Tibial artery (tissue), 4 donors: ENCODE results near the gene CENATAC.
A peak's percentile ranks its signal among the peaks of the same experiment; 100 is the strongest.
"Not testable (repeated sequence)": the region's sequence is repeated elsewhere in the genome, so short reads cannot be mapped to it uniquely, and the experiment has no call there.

Experiments
- DNase-seq, 2 donors: peaks; one replicate each; pipeline ENCODE4 v3.0.0-alpha.2; 2019
- H3K27ac ChIP-seq, 2 donors: fragments of 200-600 bp; sonication (generic) in 1 of 2; 1 replicate in 1 of 2; 2 replicates in 1 of 2; pipeline ENCODE4 v1.5.1; 2018 to 2019; ENCODE audit warnings: mild to moderate bottlenecking in 1 of 2
- H3K27me3 ChIP-seq, 2 donors: fragments of 200-600 bp; sonication (generic) in 1 of 2; one replicate each; pipeline versions ENCODE4 v1.5.1 to v1.6.0; 2016 to 2019
- H3K36me3 ChIP-seq, 3 donors: fragments of 200-600 bp; sonication (generic) in 2 of 3; one replicate each; pipeline ENCODE4 v1.5.1; 2016 to 2019; ENCODE audit warnings: mild to moderate bottlenecking in 2 of 3
- H3K4me1 ChIP-seq, 4 donors: fragments of 200-600 bp; sonication (generic) in 2 of 4; 1 replicate in 3 of 4; 2 replicates in 1 of 4; pipeline ENCODE4 v1.5.1; 2016 to 2019
- H3K4me3 ChIP-seq, 2 donors: fragments of 200-600 bp; sonication (generic) in 1 of 2; 1 replicate in 1 of 2; 2 replicates in 1 of 2; pipeline ENCODE4 v1.5.1; 2018 to 2019; ENCODE audit warnings: mild to moderate bottlenecking in 2 of 2
- H3K9me3 ChIP-seq, 3 donors: fragments of 200-600 bp; sonication (generic) in 1 of 3; one replicate each; pipeline ENCODE4 v1.5.1; 2016 to 2019
- CTCF ChIP-seq, 2 experiments: fragments of 200-600 bp in 1 of 2; fragments of 450-650 bp in 1 of 2; IDR thresholded peaks; one replicate each; pipeline ENCODE4 v1.5.1; 2017 to 2019; ENCODE audit warnings: antibody characterized with exemption in 2 of 2, mild to moderate bottlenecking in 1 of 2, moderate library complexity in 1 of 2
- intact Hi-C: fragments of 100-400 bp; cut with DNase I; formaldehyde crosslinking; loops from one replicate; pipeline ENCODE4 v1.15.0; 2023; ENCODE audit warnings: low total_unique reads

Gene CENATAC

DNA sequence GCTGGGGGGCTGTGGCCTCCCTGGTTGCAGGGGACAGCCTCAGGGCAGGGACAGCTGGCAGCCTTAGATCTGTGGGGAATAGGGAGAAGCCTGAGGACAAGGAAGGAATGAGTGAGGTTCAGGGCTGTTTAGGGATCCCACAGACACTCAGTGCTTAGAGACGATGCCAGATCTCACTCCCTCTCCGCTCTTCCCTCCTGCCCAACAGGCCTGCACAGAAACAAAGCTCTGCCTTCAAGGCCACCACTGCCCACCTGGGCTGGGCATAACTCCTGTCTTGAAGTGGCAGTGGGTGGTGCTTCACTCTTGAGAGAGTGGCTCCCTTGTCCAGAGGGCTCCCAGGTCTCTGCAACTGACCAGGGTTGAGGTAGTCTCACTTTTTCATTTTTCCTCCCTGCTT lies 13.1 kb upstream of the CENATAC start:
- no peaks in the 10 kb centered on the region for H3K9me3 ChIP-seq
- H3K27me3 ChIP-seq = peaks cover 0 to 9% of the 10 kb centered on the region in 2 donors
- DNase-seq = no peak
- H3K4me1 ChIP-seq = peaks cover 0 to 7% (median 2%) of the 10 kb centered on the region in 4 donors
- no peak overlapping the region for H3K4me3 ChIP-seq
- H3K36me3 ChIP-seq = no peaks in the 10 kb centered on the region
- no peak overlapping the region for H3K27ac ChIP-seq
- no peak for TF ChIP-seq CTCF (IDR thresholded peaks at IDR 0.05)
- intact Hi-C loops = no loop called here

GRCh38 chr11:118988280-118988679 lies 9.7 kb upstream of the CENATAC start:
- no peak for TF ChIP-seq CTCF (IDR thresholded peaks at IDR 0.05)
- Histone ChIP-seq H3K36me3 (no peaks in the 10 kb centered on the region), H3K4me3 (no peak overlapping the region), H3K4me1 (no peaks in the 10 kb centered on the region), H3K9me3 (no peaks in the 10 kb centered on the region), H3K27ac (no peak overlapping the region), H3K27me3 (peaks cover 0 to 9% of the 10 kb centered on the region in 2 donors)
- no peak for DNase-seq
- intact Hi-C loops = no loop called here

DNA sequence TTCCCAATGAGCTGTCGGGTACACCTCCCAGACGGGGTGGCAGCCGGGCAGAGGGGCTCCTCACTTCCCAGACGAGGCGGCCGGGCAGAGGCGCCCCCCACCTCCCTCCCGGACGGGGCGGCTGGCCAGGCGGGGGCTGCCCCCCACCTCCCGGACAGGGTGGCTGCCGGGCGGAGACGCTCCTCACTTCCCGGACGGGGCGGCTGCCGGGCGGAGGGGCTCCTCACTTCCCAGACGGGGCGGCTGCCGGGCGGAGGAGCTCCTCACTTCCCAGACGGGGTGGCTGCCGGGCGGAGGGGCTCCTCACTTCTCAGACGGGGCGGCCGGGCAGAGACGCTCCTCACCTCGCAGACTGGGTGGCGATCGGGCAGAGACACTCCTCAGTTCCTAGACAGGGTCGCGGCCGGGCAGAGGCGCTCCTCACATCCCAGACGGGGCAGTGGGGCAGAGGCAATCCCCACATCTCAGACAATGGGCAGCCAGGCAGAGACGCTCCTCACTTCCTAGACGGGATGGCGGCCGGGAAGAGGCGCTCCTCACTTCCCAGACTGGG lies 6.4 kb upstream of the CENATAC start:
- H3K9me3 ChIP-seq, DNase-seq, intact Hi-C loops: not testable (repeated sequence)

GRCh38 chr11:118996926-118997626 lies 862 bp upstream of the CENATAC start:
- intact Hi-C loops = no loop called here
- Histone ChIP-seq H3K36me3 (peaks cover 16 to 28% (median 25%) of the 10 kb centered on the region in 3 donors), H3K9me3 (no peaks in the 10 kb centered on the region), H3K27me3 (no peaks in the 10 kb centered on the region), H3K4me1 (peaks cover 0 to 36% (median 26%) of the 10 kb centered on the region in 4 donors), H3K27ac (peak overlapping the region; percentile 83 to 87), H3K4me3 (peak overlapping the region; percentile 75 to 76)
- peak in 1 of 2 experiments; percentile 8 for TF ChIP-seq CTCF (IDR thresholded peaks at IDR 0.05)
- DNase-seq = no peak

More for the DNA sequence above, 6.4 kb upstream of the CENATAC start:
- H3K4me1 ChIP-seq, H3K36me3 ChIP-seq, H3K27ac ChIP-seq, H3K27me3 ChIP-seq, H3K4me3 ChIP-seq: not testable (repeated sequence)

GRCh38 chr11:118998388-118998717 lies 415 bp downstream of the CENATAC start:
- peaks cover 27 to 41% (median 36%) of the 10 kb centered on the region in 3 donors for H3K36me3 ChIP-seq
- H3K4me3 ChIP-seq = peak overlapping the region; percentile 75 to 76
- no peaks in the 10 kb centered on the region for H3K27me3 ChIP-seq
- intact Hi-C loops = no loop called here
- TF ChIP-seq CTCF (IDR thresholded peaks at IDR 0.05) = no peak
- no peak for DNase-seq
- no peaks in the 10 kb centered on the region for H3K9me3 ChIP-seq
- H3K27ac ChIP-seq = peak overlapping the region; percentile 83 to 87
- H3K4me1 ChIP-seq = peaks cover 0 to 36% (median 26%) of the 10 kb centered on the region in 4 donors

DNA sequence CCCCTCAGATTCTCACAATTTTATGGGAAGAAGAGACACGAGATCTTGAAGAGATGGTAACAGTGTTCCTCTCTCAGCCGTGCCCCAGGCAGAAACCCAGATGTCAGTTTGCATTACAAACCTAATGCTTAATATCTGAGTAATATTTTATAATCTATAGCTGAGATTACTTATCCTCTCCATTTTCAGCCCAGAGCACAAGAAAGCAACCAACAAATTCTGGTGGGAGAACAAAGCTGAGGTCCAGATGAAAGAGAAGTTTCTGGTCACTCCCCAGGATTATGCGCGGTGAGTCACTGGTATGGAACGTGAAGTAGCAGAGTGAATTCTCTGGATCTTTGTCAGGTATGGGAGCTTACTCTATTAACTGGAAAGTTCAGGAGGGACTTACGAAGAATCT lies 884 bp downstream of the CENATAC start:
- H3K4me3 ChIP-seq = peak overlapping the region; percentile 75 to 76
- peaks cover 32 to 46% (median 41%) of the 10 kb centered on the region in 3 donors for H3K36me3 ChIP-seq
- no peak for DNase-seq
- peaks cover 0 to 36% (median 26%) of the 10 kb centered on the region in 4 donors for H3K4me1 ChIP-seq
- no peaks in the 10 kb centered on the region for H3K9me3 ChIP-seq
- H3K27ac ChIP-seq = peak overlapping the region; percentile 83 to 87
- H3K27me3 ChIP-seq = no peaks in the 10 kb centered on the region
- no peak for TF ChIP-seq CTCF (IDR thresholded peaks at IDR 0.05)
- intact Hi-C loops = no loop called here
